ENCODE measurements around the gene CDHR3. TPM values are rescaled to one million over a fixed set of nuclear protein-coding genes. Genes with fewer than 3 reads are reported as not detected.

The CDHR3 gene
- total RNA-seq, 1 donor from 2014 or later, result 50.8 TPM

- Mint-ChIP-seq H3K4me3 (ENCODE audit: unreplicated experiment) (no peak overlapping the region), H3K4me1 (ENCODE audit: low read depth, unreplicated experiment) (peaks cover 2% of the 10 kb centered on the region), H3K36me3 (ENCODE audit: unreplicated experiment) (no peaks in the 10 kb centered on the region), H3K9me3 (ENCODE audit: unreplicated experiment) (no peaks in the 10 kb centered on the region), H3K27me3 (ENCODE audit: unreplicated experiment) (no peaks in the 10 kb centered on the region), H3K27ac (ENCODE audit: unreplicated experiment) (no peak overlapping the region)
- no peak for TF ChIP-seq CTCF (IDR thresholded peaks at IDR 0.05; ENCODE audit: partially characterized antibody, unreplicated experiment)
- no peak for DNase-seq
These were observed 109.1 kb downstream of the CDHR3 start for GRCh38 chr7:106071999-106072714.

- no peaks in the 10 kb centered on the region for H3K9me3 Mint-ChIP-seq (ENCODE audit: unreplicated experiment)
- TF ChIP-seq CTCF (IDR thresholded peaks at IDR 0.05; ENCODE audit: partially characterized antibody, unreplicated experiment), result no peak
- H3K4me1 Mint-ChIP-seq (ENCODE audit: low read depth, unreplicated experiment), result peaks cover 2% of the 10 kb centered on the region
- no peak overlapping the region for H3K4me3 Mint-ChIP-seq (ENCODE audit: unreplicated experiment)
- DNase-seq, result no peak
- no peaks in the 10 kb centered on the region for H3K36me3 Mint-ChIP-seq (ENCODE audit: unreplicated experiment)
- H3K27ac Mint-ChIP-seq (ENCODE audit: unreplicated experiment), result no peak overlapping the region
- H3K27me3 Mint-ChIP-seq (ENCODE audit: unreplicated experiment), result no peaks in the 10 kb centered on the region
These were observed 109.6 kb downstream of the CDHR3 start for GRCh38 chr7:106072715-106073091.

DNA sequence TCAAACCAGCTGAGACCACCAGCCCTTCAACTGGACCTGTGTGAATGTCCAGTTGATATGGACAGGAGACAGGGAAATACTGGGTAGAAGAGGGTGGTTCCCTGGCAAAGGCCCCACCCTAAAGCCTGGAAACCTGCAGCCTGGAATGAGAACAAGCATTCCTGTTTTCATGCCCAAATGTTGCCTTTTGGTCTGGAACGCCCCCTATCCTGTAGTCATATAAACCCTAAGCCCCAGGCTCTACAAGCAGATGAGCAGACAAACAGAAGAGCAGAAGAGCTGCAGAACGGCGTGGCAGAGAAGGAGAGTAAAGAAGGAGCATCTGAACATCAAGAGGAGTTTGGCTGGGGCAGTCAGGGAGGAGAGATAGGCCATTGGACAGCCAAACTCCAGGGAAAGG is 110.6 kb downstream of the CDHR3 start:
- H3K9me3 Mint-ChIP-seq (ENCODE audit: unreplicated experiment), result no peaks in the 10 kb centered on the region
- H3K27me3 Mint-ChIP-seq (ENCODE audit: unreplicated experiment), result no peaks in the 10 kb centered on the region
- no peak overlapping the region for H3K4me3 Mint-ChIP-seq (ENCODE audit: unreplicated experiment)
- no peak for DNase-seq
- no peak for TF ChIP-seq CTCF (IDR thresholded peaks at IDR 0.05; ENCODE audit: partially characterized antibody, unreplicated experiment)
- H3K36me3 Mint-ChIP-seq (ENCODE audit: unreplicated experiment), result no peaks in the 10 kb centered on the region
- H3K27ac Mint-ChIP-seq (ENCODE audit: unreplicated experiment), result no peak overlapping the region
- H3K4me1 Mint-ChIP-seq (ENCODE audit: low read depth, unreplicated experiment), result peaks cover 2% of the 10 kb centered on the region

GRCh38 chr7:106074257-106074656 is 111.2 kb downstream of the CDHR3 start:
- Mint-ChIP-seq H3K27me3 (ENCODE audit: unreplicated experiment) (no peaks in the 10 kb centered on the region), H3K4me3 (ENCODE audit: unreplicated experiment) (no peak overlapping the region), H3K4me1 (ENCODE audit: low read depth, unreplicated experiment) (peaks cover 2% of the 10 kb centered on the region), H3K36me3 (ENCODE audit: unreplicated experiment) (no peaks in the 10 kb centered on the region), H3K27ac (ENCODE audit: unreplicated experiment) (no peak overlapping the region), H3K9me3 (ENCODE audit: unreplicated experiment) (no peaks in the 10 kb centered on the region)
- TF ChIP-seq CTCF (IDR thresholded peaks at IDR 0.05; ENCODE audit: partially characterized antibody, unreplicated experiment), result no peak
- no peak for DNase-seq

DNA sequence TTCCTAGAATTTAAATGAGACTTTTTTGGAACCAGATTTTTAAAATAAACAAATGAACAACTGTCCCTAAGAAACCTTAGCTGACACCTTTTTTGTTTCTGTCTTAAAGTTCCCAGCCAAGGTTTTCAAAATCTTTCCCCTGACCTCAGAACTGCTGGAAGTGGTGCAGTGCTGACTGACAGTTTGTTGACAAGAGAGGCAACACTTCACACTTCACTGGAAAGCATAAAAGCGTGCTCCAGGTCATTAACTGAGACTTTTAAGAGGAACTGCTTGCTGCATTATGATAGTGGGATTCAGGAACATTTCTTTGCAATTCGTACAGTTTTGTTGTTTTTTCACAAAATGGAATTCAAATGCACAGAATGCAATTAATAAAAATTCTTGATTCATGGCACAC is 112.9 kb downstream of the CDHR3 start:
- Mint-ChIP-seq H3K4me1 (ENCODE audit: low read depth, unreplicated experiment) (no peaks in the 10 kb centered on the region), H3K9me3 (ENCODE audit: unreplicated experiment) (no peaks in the 10 kb centered on the region), H3K27ac (ENCODE audit: unreplicated experiment) (no peak overlapping the region), H3K27me3 (ENCODE audit: unreplicated experiment) (no peaks in the 10 kb centered on the region), H3K4me3 (ENCODE audit: unreplicated experiment) (no peak overlapping the region), H3K36me3 (ENCODE audit: unreplicated experiment) (no peaks in the 10 kb centered on the region)
- no peak for DNase-seq
- TF ChIP-seq CTCF (IDR thresholded peaks at IDR 0.05; ENCODE audit: partially characterized antibody, unreplicated experiment), result no peak
